NCI-H2081 treated with DMSO at 0.1 percent for 48 hours (cell line): ENCODE results near the gene PLXNC1.

Experiments
- DNase-seq: peaks from one replicate; lab custom pipeline; 2025; lab: John Stamatoyannopoulos, UW

Gene PLXNC1

DNA sequence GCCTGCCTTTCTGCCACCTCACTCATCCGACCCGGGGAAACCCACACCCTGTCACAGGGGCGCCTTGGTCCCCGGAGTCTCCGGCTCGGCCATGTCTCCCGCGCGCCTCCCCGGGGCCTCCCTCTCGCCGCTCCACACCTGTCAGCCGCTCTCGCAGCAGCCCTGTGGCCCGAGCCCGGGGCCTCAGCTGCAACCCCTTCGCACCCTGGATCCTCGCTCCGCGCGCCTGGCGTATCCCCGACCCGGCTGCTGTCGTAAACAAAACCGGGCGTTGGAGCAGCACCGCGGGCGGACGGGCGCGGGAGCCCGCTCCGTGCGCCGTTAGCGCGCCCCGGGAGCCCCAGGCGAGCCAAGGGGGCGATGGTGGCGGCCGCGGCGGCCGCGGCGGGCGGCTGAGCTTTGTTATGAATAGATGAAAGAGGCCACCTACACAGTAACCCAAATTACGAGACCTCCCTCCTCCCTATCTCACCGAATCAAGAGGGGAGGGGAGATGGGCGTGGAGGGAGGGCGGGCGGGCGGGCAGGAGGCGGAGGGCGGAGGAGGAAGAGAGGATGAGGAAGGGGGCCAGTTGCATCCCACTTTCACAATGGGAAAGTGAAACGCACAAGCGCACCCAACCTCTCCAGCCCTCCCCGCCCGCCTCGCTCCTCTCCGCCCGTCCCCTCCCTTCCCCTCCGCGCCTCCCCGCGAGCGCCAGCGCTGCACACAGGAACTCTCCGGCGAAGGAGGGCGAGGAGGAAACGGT lies at the start of gene PLXNC1:
Gene PLXNC1 (plus strand): TSS at position 587 of the 748 bp plus-strand sequence. CDS start 395 bp downstream, outside the sequence.
- no peak for DNase-seq

GRCh38 chr12:94099191-94099590 lies 49.2 kb upstream of the PLXNC1 start:
- no peak for DNase-seq

DNA sequence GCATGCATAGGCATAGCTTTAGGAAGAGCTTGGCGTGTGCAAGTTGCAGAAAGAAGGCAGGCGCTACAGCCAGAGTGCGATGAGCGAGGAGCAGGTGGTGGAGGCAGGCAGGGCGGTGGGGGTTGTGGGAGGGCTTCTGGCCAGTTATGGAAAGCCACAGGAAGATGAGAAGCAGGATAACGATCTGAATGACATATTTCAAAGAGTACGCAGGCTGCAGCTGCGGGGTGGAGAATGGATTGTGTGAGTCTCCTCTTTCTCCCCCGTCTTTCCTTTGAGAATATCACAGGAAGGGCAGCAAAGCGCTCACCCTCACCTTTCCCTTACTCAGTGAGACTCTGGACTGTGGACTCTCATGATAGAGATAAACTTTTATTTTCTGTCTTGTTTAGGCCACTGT lies 48.7 kb upstream of the PLXNC1 start:
- no peak for DNase-seq

DNA sequence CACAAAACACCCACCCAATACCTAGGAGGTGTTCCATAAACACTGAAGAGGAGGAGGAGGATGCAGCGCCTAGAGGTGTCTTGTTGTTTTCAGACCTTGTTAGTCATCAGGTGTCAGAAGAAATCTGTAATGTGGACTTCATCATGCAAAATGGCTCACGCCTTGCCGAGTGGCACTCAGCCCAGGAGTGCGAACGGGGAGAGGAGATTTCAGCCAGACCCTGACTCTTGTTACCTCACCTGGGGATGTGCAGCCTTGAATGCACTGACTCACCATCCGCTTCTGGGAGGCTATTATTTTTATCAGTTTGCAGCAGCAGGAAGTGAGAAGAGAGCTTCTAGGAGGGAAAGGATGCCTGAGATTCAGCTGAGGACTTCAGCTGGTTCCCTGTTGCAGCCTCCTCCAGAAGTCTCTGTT lies 48.2 kb upstream of the PLXNC1 start:
- DNase-seq = no peak

- peak; percentile 35 for DNase-seq
Measured at GRCh38 chr12:94100990-94101737, 47.2 kb upstream of the PLXNC1 start.

GRCh38 chr12:94101738-94102660 lies 46.4 kb upstream of the PLXNC1 start:
- DNase-seq = peak; percentile 42

- no peak for DNase-seq
Measured at GRCh38 chr12:94103986-94104385, 44.4 kb upstream of the PLXNC1 start.

DNA sequence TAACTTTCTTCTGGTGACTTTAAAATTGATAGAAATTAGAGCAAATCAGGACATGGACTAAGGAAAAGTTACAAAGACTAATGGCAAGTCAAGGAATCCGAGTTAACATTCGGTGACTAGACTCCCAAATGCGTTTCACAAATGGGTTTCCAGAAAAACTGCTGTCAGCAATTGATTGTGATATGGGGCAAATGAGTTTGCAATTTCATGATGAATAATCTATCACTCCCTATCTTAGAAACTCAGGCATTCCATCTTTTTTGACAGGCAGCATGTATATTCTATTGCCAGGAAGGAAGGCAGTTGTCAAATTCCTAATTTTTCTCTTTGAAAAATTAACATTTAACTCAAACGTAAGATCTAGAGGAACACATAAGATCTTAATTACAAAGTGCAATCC lies 40.5 kb upstream of the PLXNC1 start:
- DNase-seq = no peak

DNA sequence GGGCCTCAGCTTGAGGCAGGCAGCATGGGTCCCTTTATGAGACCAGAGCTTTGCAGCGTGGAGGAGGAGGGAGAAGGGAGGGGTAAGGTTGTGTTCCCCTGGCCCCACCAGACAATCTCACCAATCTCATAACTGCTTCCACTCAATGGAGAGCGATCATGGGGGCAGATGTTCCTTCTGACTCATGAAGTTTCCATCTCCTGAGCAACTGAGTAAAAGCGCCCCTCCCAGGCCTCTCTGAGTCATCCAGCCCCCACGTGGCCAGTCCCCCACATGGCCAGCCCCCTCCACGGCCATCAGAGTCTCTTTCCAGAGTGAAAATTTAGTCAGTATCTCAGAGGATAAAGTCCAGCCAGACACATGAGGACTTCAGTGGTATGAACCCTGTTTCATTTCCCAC lies 39.2 kb upstream of the PLXNC1 start:
- no peak for DNase-seq

DNA sequence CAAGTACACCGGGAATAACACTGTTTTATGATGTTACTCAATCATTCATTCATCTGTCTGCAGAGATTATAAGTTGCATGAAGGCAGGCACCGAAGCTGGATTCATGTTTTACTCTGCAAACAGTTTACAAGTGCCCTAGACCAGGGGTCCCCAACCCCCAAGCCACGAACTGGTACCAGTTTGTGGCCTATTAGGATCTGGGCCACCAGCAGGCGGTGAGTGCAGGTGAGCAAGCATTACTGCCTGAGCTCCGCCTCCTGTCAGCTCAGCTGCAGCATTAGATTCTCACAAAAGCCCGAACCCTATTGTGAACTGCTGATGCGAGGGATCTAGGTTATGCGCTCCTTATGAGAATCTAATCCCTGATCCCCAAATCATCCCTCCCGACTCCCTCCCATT lies 38.1 kb upstream of the PLXNC1 start:
- DNase-seq = no peak

- no peak for DNase-seq
Measured at GRCh38 chr12:94111302-94111701, 37.1 kb upstream of the PLXNC1 start.

- DNase-seq = no peak
Measured at GRCh38 chr12:94112121-94112520, 36.3 kb upstream of the PLXNC1 start.

DNA sequence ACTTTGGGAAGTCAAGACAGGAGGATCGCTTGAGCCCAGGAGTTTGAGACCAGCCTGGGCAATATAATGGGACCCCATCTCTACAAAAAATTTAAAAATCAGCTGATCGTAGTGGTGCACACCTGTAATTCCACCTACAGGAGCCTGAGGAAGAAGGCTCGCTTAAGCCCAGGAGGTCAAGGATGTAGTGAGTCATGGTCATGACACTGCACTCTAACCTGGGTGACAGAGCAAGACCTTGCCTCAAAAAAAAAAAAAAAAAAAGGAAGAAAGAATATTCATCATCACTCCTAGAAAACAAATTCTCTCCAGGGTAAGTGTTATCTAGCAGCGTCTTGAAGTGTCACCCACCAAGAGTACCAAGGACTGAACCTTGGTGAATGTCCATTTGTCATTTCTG lies 34.2 kb upstream of the PLXNC1 start:
- DNase-seq = no peak

DNA sequence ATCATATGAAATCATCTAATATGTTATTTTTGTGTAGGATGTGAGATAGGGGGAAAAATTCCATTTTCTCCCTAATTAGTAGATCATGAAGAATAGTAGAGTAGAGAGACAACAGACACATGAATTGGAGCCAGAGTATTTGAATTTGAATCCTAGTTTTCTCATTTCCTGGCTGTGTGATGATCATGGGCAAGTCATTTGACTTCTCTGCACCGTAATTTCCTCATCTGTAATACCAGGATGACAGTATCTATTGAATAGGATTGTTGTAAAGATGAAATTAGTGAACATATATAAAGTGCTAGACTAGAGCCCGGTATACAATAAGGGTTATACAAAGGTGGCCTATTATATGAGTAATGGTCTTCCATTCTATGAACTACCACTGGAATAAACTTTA lies 32.2 kb upstream of the PLXNC1 start:
- DNase-seq = no peak

DNA sequence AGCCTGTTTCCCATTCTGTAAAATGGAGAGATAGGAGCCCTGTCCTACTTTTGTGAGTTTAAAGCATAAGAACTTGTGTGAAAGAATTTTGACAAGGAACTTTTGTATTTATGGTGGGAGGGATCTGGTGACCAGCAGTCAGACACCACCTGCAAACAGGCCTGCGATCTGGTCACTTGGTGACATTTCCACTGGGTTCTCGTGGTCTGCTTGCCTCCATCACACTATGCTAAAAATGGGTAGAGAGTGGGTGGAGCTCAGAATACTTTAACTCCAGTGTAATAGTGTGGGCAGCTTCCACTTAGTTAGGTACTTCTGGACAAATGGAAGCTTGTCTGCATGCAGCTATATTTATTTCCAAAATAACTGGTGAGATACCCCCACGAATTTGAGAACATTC lies 26.5 kb upstream of the PLXNC1 start:
- DNase-seq = no peak

DNA sequence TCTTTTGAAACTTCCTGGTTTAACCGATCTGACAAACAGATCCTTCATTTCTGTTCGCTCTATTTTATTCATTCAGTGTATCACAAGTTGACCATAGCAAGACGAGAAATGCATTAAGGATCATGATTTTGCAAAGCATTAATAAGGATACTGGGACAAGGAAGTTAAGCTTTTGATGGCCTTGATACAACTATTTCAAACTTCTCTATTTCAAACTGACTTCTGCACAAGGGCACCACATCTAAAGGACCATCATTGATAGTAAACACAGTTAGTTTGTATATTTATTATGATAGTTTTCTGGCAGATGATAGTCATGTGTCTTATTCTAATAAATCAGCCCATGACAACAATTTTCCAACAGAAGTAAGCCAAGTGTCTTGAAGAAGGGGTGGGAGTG lies 25.8 kb upstream of the PLXNC1 start:
- DNase-seq = no peak

DNA sequence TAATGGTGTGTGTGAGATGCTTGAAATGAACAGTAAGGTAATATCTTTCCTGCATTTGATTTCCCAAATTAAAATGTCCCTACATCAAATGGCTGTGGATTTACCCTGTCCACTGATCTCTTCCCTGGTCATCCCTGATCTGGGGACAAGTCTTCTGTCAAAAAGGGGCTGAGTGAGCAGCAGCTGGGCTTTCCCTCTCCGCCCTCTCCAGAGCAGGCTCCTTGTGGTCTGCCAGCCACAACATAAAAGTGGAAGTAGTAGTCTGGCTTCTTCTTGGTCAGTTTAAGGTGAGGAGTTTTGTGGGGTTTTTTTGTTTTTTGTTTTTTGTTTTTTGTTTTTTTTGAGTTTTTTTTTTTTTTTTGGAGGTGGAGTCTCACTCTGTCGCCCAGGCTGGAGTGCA lies 25.2 kb upstream of the PLXNC1 start:
- DNase-seq = no peak

DNA sequence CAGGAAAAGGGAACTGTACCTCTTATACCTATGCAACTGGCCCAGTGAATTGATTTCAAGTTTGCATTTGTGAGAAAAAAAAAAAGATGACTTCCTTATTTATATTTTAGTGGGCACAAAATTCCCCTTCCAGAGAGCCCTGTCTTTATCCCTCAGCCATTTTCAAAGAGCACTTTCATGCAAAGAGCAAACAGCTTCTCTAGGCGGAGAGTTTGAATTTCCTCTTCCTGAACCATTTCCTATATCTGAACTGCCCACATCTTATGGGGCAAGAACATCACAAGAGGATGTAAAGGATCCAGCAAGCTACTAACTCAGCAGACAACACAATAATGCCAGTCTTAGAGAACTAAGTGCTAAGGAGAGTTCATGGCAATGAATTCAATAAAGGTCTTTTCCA lies 22.3 kb upstream of the PLXNC1 start:
- DNase-seq = no peak

DNA sequence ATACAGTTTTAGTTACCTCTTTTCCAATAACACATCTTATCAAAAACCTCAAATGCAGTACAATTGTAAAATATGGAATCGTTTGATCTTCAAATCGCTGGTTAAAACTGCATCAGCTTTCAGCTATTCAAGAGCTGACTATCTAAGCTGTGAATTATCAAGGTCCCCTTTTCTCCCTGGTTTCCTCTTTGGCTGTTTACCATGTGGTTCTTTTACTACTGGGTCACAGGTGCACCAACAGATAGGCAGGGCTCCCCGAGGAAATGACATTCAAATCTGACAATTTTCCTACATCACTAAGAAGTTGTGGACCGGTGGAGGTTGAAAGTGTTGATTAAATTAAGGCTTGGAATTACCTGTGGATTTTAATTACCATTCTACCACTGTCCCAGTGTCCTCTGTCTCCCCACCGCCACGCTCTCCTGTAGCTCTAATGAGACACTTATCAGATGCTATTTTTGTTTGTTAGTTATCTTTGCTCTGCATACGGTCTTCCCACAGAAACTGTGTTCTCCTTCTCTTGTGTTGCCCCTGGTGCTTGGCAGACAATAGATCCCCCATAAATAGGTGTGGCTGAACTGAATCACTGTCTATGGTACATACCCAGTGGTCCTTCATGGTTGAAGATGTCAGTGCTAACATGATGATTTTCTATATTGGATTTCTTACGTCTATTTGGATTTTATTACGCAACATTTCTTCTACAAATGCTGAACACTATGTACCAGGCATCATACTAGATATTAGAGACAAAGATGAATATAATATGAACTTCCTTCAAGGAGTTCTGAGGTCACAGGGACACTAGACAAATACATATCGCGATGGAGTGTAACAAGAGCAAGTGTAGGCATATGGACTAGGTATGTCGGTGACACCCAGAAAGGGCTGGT lies 20.9 kb upstream of the PLXNC1 start:
- no peak for DNase-seq

GRCh38 chr12:94128280-94128679 lies 20.1 kb upstream of the PLXNC1 start:
- no peak for DNase-seq
